Neural cell (in vitro differentiated cells): ENCODE results near the gene SP110. TPM values are rescaled to one million over a fixed set of nuclear protein-coding genes. Genes with fewer than 3 reads are reported as not detected.

ENCODE experiments used
- H2AFZ ChIP-seq: fragments of 200-600, 300-800 bp; sonication (generic), shearing (Covaris generic); 2 replicates; pipeline ENCODE4 v1.6.0; 2014; ENCODE audit warnings: low read depth, mild to moderate bottlenecking, antibody characterized with exemption, low read length, moderate library complexity
- H3F3A ChIP-seq: fragments of 200-600 bp; shearing (Covaris generic); 2 replicates; pipeline ENCODE4 v1.6.1; 2016; ENCODE audit warnings: mild to moderate bottlenecking, moderate library complexity, mixed read lengths, antibody characterized with exemption, low read length; ENCODE audit not compliant: insufficient read depth, poor library complexity, severe bottlenecking
- H3K27ac ChIP-seq: fragments of 200-600, 300-800 bp; sonication (generic), shearing (Covaris generic); 2 replicates; pipeline ENCODE4 v1.5.1; 2014; ENCODE audit warnings: mild to moderate bottlenecking, low read length, moderate library complexity
- H3K27me3 ChIP-seq: fragments of 300-800, 200-600 bp; sonication (generic), shearing (Covaris generic); 2 replicates; pipeline ENCODE4 v1.6.0; 2014; ENCODE audit warnings: mild to moderate bottlenecking, low read depth, low read length, moderate library complexity; ENCODE audit not compliant: insufficient read depth
- H3K36me3 ChIP-seq: fragments of 300-800, 200-600 bp; sonication (generic), shearing (Covaris generic); 2 replicates; pipeline ENCODE4 v1.5.1; 2014; ENCODE audit warnings: mild to moderate bottlenecking, antibody characterized with exemption, low read length, moderate library complexity; ENCODE audit not compliant: insufficient read depth
- H3K4me2 ChIP-seq: fragments of 300-800, 200-600 bp; sonication (generic), shearing (Covaris generic); 2 replicates; pipeline ENCODE4 v1.6.0; 2014; ENCODE audit warnings: mild to moderate bottlenecking, low read length
- H3K4me3 ChIP-seq: fragments of 300-800, 200-600 bp; sonication (generic), shearing (Covaris generic); 2 replicates; pipeline ENCODE4 v1.5.1; 2014; ENCODE audit warnings: mild to moderate bottlenecking, low read length, moderate library complexity
- H3K79me2 ChIP-seq: fragments of 200-600 bp; shearing (Covaris generic); replicated peaks from 2 replicates; pipeline ENCODE4 v1.6.0; 2014; ENCODE audit warnings: mild to moderate bottlenecking, low read length, moderate library complexity; ENCODE audit not compliant: insufficient read depth
- H3K9ac ChIP-seq: fragments of 300-800, 200-600 bp; sonication (generic), shearing (Covaris generic); 2 replicates; pipeline ENCODE4 v1.6.1; 2016; ENCODE audit warnings: mild to moderate bottlenecking, low read length, mixed read lengths
- H3K9me2 ChIP-seq: fragments of 200-600 bp; shearing (Covaris generic); 2 replicates; pipeline ENCODE4 v1.6.1; 2016; ENCODE audit warnings: mild to moderate bottlenecking, low read length, mixed read lengths; ENCODE audit not compliant: insufficient read depth
- H3K9me3 ChIP-seq: fragments of 200-600, 300-800 bp; sonication (generic), shearing (Covaris generic); 2 replicates; pipeline ENCODE4 v1.6.1; 2016; ENCODE audit warnings: mild to moderate bottlenecking, mixed run types, low read length, moderate library complexity, mixed read lengths
- H4K20me1 ChIP-seq: fragments of 200-600 bp; shearing (Covaris generic); 2 replicates; pipeline ENCODE4 v1.6.1; 2016; ENCODE audit warnings: mild to moderate bottlenecking, mixed run types; ENCODE audit not compliant: insufficient read depth
- CTCF ChIP-seq: fragments of 450-650 bp; IDR thresholded peaks from 2 replicates; pipeline ENCODE4 v1.5.1; 2014; ENCODE audit warnings: antibody characterized with exemption, mild to moderate bottlenecking, moderate library complexity; ENCODE audit not compliant: poor library complexity, severe bottlenecking
- EP300 ChIP-seq: fragments of 450-650 bp; conservative IDR thresholded peaks from 2 replicates; pipeline ENCODE4 v1.6.1; 2014; ENCODE audit warnings: antibody characterized with exemption, mild to moderate bottlenecking, moderate library complexity; ENCODE audit not compliant: poor library complexity, severe bottlenecking
- EZH2 ChIP-seq: fragments of 200-600, 300-800 bp; shearing (Covaris generic), sonication (generic); IDR thresholded peaks from 2 replicates; pipeline ENCODE4 v1.6.1; 2014; ENCODE audit warnings: antibody characterized with exemption, low read length, borderline replicate concordance, mild to moderate bottlenecking; ENCODE audit not compliant: insufficient read depth, poor library complexity, severe bottlenecking
- MXI1 ChIP-seq: fragments of 450-650 bp; conservative IDR thresholded peaks from 2 replicates; pipeline ENCODE4 v1.6.1; 2014; ENCODE audit warnings: antibody characterized with exemption, mild to moderate bottlenecking; ENCODE audit not compliant: poor library complexity, severe bottlenecking
- POLR2AphosphoS5 ChIP-seq: IDR thresholded peaks from 2 replicates; pipeline ENCODE4 v1.6.1; 2012
- RAD21 ChIP-seq: fragments of 450-650 bp; conservative IDR thresholded peaks from 2 replicates; pipeline ENCODE4 v1.6.1; 2014; ENCODE audit warnings: antibody characterized with exemption, mild to moderate bottlenecking, moderate library complexity
- REST ChIP-seq: IDR thresholded peaks from 2 replicates; pipeline ENCODE4 v1.6.1; 2012; ENCODE audit warnings: borderline replicate concordance
- SMC3 ChIP-seq: fragments of 450-650 bp; conservative IDR thresholded peaks from 2 replicates; pipeline ENCODE4 v1.6.1; 2014; ENCODE audit warnings: antibody characterized with exemption, mild to moderate bottlenecking, moderate library complexity; ENCODE audit not compliant: poor library complexity
- TAF1 ChIP-seq: IDR thresholded peaks from 2 replicates; pipeline ENCODE4 v1.6.1; 2012; ENCODE audit warnings: low read depth
- polyA plus RNA-seq: library from polyadenylated mRNA; depleted of rRNA; stranded (reverse); fragments of >200 nt; gene quantifications from 2 replicates; pipeline ENCODE4 v1.2.3, GENCODE V29; 2014

Gene SP110
- polyA plus RNA-seq, 1 donor from 2014 or later: not detected

GRCh38 chr2:230217424-230217823 lies 2.4 kb downstream of the SP110 start:
- Histone ChIP-seq H2AFZ (no peak overlapping the region), H3K9me2 (no peaks in the 10 kb centered on the region), H3K9me3 (no peaks in the 10 kb centered on the region), H3K79me2 (no peaks in the 10 kb centered on the region), H3K4me3 (no peak overlapping the region), H3K27me3 (no peaks in the 10 kb centered on the region), H4K20me1 (no peaks in the 10 kb centered on the region), H3K4me2 (no peak overlapping the region), H3F3A (no peaks in the 10 kb centered on the region), H3K27ac (no peak overlapping the region), H3K9ac (no peak overlapping the region), H3K36me3 (no peaks in the 10 kb centered on the region)
- TF ChIP-seq CTCF (no peak), EZH2 (no peak), POLR2AphosphoS5 (no peak), EP300 (no peak), TAF1 (no peak)

- Histone ChIP-seq H3K27ac (no peak overlapping the region), H2AFZ (no peak overlapping the region), H3K9me3 (no peaks in the 10 kb centered on the region), H3K4me3 (no peak overlapping the region), H3K4me2 (no peak overlapping the region), H3K36me3 (no peaks in the 10 kb centered on the region), H3K9ac (no peak overlapping the region), H4K20me1 (no peaks in the 10 kb centered on the region), H3K27me3 (no peaks in the 10 kb centered on the region), H3F3A (no peaks in the 10 kb centered on the region), H3K79me2 (no peaks in the 10 kb centered on the region), H3K9me2 (no peaks in the 10 kb centered on the region)
- TF ChIP-seq RAD21: no peak
- no peak for TF ChIP-seq EZH2
- no peak for TF ChIP-seq EP300
- TF ChIP-seq MXI1: no peak
- TF ChIP-seq TAF1: no peak
- no peak for TF ChIP-seq REST
- TF ChIP-seq CTCF: no peak
- TF ChIP-seq SMC3: no peak
- TF ChIP-seq POLR2AphosphoS5: no peak
These were observed 3.3 kb downstream of the SP110 start for GRCh38 chr2:230216489-230216888.
